ENCODE measurements around the gene MAMLD1. TPM values are rescaled to one million over a fixed set of nuclear protein-coding genes. Genes with fewer than 3 reads are reported as not detected.

Gene MAMLD1
- polyA plus RNA-seq, 1 donor (not counting 4 experiments of a cell fraction or from before 2014, with no cell fraction given) = 0.98 TPM

DNA sequence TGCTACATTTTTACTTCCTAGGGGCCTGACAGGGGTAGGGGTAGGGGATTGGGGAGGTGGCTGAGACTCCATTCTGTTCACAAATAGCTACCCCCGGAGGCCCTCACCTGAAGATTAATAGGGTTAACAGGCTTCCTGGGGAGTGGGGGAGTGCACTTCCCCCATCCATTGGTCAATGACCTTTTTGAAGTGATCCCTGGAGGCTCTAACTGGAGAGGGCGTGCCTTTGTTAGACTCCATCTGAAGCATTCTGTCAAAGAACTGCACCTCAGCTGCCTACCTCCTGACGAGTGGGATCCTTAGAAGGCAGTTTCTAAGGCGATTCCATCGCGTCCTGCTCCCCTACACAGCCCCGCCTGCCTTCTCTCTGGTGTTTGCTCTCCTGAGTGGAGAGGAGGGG is 195.3 kb downstream of the MAMLD1 start:
- Histone ChIP-seq H3K27me3 (ENCODE audit: control insufficient read depth, extremely low read depth, insufficient read depth, low read length) (no peaks in the 10 kb centered on the region), H3K4me2 (ENCODE audit: control insufficient read depth, extremely low read depth, insufficient read depth, low read depth, low read length) (no peak overlapping the region), H3K79me2 (ENCODE audit: control insufficient read depth, insufficient read depth, low read length) (no peaks in the 10 kb centered on the region), H3K9me3 (ENCODE audit: control insufficient read depth, low read depth, low read length) (no peaks in the 10 kb centered on the region), H3K27ac (ENCODE audit: control insufficient read depth, insufficient read depth, low read length) (no peak overlapping the region), H4K20me1 (ENCODE audit: control insufficient read depth, extremely low read depth, insufficient read depth, low read length) (no peaks in the 10 kb centered on the region), H3K9ac (ENCODE audit: control insufficient read depth, extremely low read depth, insufficient read depth, low read length) (no peak overlapping the region), H3K4me3 (ENCODE audit: control insufficient read depth in 2 of 3, extremely low read depth in 1 of 3, insufficient read depth in 2 of 3, low read depth in 1 of 3, low read length in 3 of 3) (no peak overlapping the region), H3K4me1 (ENCODE audit: control insufficient read depth, extremely low read depth, insufficient read depth, low read length) (no peaks in the 10 kb centered on the region), H3K9me1 (ENCODE audit: control insufficient read depth, extremely low read depth, insufficient read depth, low read length) (no peaks in the 10 kb centered on the region), H2AFZ (ENCODE audit: control insufficient read depth, low read length) (no peak overlapping the region), H3K36me3 (ENCODE audit: control insufficient read depth in 2 of 2, extremely low read depth in 1 of 2, insufficient read depth in 2 of 2, low read length in 2 of 2) (no peaks in the 10 kb centered on the region)
- DNase-seq (ENCODE audit: low read depth, low spot score) = no peak
- FAIRE-seq = no peak
- TF ChIP-seq EZH2 (IDR thresholded peaks at IDR 0.05; ENCODE audit: low read length) = no peak
- TF ChIP-seq, protein P1, sequence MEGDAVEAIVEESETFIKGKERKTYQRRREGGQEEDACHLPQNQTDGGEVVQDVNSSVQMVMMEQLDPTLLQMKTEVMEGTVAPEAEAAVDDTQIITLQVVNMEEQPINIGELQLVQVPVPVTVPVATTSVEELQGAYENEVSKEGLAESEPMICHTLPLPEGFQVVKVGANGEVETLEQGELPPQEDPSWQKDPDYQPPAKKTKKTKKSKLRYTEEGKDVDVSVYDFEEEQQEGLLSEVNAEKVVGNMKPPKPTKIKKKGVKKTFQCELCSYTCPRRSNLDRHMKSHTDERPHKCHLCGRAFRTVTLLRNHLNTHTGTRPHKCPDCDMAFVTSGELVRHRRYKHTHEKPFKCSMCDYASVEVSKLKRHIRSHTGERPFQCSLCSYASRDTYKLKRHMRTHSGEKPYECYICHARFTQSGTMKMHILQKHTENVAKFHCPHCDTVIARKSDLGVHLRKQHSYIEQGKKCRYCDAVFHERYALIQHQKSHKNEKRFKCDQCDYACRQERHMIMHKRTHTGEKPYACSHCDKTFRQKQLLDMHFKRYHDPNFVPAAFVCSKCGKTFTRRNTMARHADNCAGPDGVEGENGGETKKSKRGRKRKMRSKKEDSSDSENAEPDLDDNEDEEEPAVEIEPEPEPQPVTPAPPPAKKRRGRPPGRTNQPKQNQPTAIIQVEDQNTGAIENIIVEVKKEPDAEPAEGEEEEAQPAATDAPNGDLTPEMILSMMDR (optimal IDR thresholded peaks at IDR 0.05 in 1 of 3, IDR thresholded peaks at IDR 0.05 in 1 of 3, conservative IDR thresholded peaks at IDR 0.05 in 1 of 3; ENCODE audit: extremely low read depth in 1 of 3, insufficient read depth in 2 of 3, low read length in 3 of 3) = no peak
- dilution Hi-C loops (cut with MboI; ENCODE audit: extremely low pct_ligation_motif_present, low sequenced_read_pairs) = no loop called here

Other genes starting within 250 kb of the MAMLD1 start
- 7.3 to 13.9 TPM (median 9.6 TPM) in 3 replicates for gene MTM1, start 205.3 kb downstream of the MAMLD1 start, polyA plus RNA-seq

Measured in keratinocyte (primary cell).